ENCODE measurements around the gene APPBP2.

GRCh38 chr17:60425626-60426025 lies 100.4 kb downstream of the APPBP2 start:
- TF ChIP-seq REST (IDR thresholded peaks at IDR 0.05; ENCODE audit: insufficient read depth in 1 of 2, low read depth in 2 of 2, low read length in 1 of 2) (no peak), SIN3A (IDR thresholded peaks at IDR 0.05; ENCODE audit: borderline replicate concordance, insufficient read depth, low read depth, low read length) (no peak), CTCF (IDR thresholded peaks at IDR 0.05) (no peak), POLR2AphosphoS5 (IDR thresholded peaks at IDR 0.05; ENCODE audit: low read depth, low read length) (no peak), TCF7L2 (IDR thresholded peaks at IDR 0.05; ENCODE audit: low read depth, low read length) (no peak)
